ENCODE measurements around the gene HOXB3.

- TF ChIP-seq ZFP30 (CRISPR knock-in tag; IDR thresholded peaks at IDR 0.05): no peak
- no peak for TF ChIP-seq ZNF8 (CRISPR knock-in tag; IDR thresholded peaks at IDR 0.05)
- no peak for TF ChIP-seq ARNTL (CRISPR knock-in tag; IDR thresholded peaks at IDR 0.05; ENCODE audit: borderline replicate concordance, low read depth)
- TF ChIP-seq, protein P1, sequence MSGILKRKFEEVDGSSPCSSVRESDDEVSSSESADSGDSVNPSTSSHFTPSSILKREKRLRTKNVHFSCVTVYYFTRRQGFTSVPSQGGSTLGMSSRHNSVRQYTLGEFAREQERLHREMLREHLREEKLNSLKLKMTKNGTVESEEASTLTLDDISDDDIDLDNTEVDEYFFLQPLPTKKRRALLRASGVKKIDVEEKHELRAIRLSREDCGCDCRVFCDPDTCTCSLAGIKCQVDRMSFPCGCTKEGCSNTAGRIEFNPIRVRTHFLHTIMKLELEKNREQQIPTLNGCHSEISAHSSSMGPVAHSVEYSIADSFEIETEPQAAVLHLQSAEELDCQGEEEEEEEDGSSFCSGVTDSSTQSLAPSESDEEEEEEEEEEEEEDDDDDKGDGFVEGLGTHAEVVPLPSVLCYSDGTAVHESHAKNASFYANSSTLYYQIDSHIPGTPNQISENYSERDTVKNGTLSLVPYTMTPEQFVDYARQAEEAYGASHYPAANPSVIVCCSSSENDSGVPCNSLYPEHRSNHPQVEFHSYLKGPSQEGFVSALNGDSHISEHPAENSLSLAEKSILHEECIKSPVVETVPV (CRISPR knock-in tag; IDR thresholded peaks at IDR 0.05): no peak
- no peak for TF ChIP-seq POU6F1 (CRISPR knock-in tag; IDR thresholded peaks at IDR 0.05; ENCODE audit: borderline replicate concordance, low read depth)
- TF ChIP-seq GLIS3 (CRISPR knock-in tag; IDR thresholded peaks at IDR 0.05): no peak
- no peak for TF ChIP-seq RARB (CRISPR knock-in tag; IDR thresholded peaks at IDR 0.05)
- no peak for TF ChIP-seq TSHZ2 (CRISPR knock-in tag; IDR thresholded peaks at IDR 0.05)
- no peak for TF ChIP-seq CREB5 (CRISPR knock-in tag; IDR thresholded peaks at IDR 0.05; ENCODE audit: low read depth)
- no peak for TF ChIP-seq ISL1 (CRISPR knock-in tag; IDR thresholded peaks at IDR 0.05)
- TF ChIP-seq ZC3H10 (CRISPR knock-in tag; IDR thresholded peaks at IDR 0.05): no peak
- no peak for TF ChIP-seq BACH2 (CRISPR knock-in tag; IDR thresholded peaks at IDR 0.05; ENCODE audit: borderline replicate concordance)
Measured at GRCh38 chr17:48513666-48514455, 76.2 kb downstream of the HOXB3 start.

All from SK-N-SH treated with all-trans-retinoic acid at 6 μM for 48 hours (cell line).